ENCODE measurements around the gene DENND1A. TPM values are rescaled to one million over a fixed set of nuclear protein-coding genes. Genes with fewer than 3 reads are reported as not detected.

DENND1A gene
- total RNA-seq, 1 donor from 2014 or later: 9.0 TPM

GRCh38 chr9:123361731-123362510 is 568.0 kb downstream of the DENND1A start:
- ATAC-seq: no peak

- ATAC-seq: peak; percentile 25
Measured at GRCh38 chr9:123361086-123361730, 568.7 kb downstream of the DENND1A start.

GRCh38 chr9:123360161-123361085 is 569.5 kb downstream of the DENND1A start:
- ATAC-seq: peak; percentile 7

GRCh38 chr9:123359546-123359945 is 570.4 kb downstream of the DENND1A start:
- ATAC-seq: no peak

- no peak for ATAC-seq
Measured at GRCh38 chr9:123359106-123359505, 570.8 kb downstream of the DENND1A start.

- ATAC-seq: no peak
Measured at GRCh38 chr9:123358181-123358905, 571.6 kb downstream of the DENND1A start.

GRCh38 chr9:123357743-123358059 is 572.2 kb downstream of the DENND1A start:
- no peak for ATAC-seq

- no peak for ATAC-seq
Measured at GRCh38 chr9:123356851-123357742, 572.8 kb downstream of the DENND1A start.

GRCh38 chr9:123355761-123356431 is 574.0 kb downstream of the DENND1A start, which contains the start of gene CRB2:
Gene CRB2 (plus strand): TSS chr9:123356197. CDS start chr9:123356261, 64 bp downstream.
- ATAC-seq: no peak

GRCh38 chr9:123354806-123355508 is 575.0 kb downstream of the DENND1A start:
- no peak for ATAC-seq

- ATAC-seq: peak; percentile 37
Measured at GRCh38 chr9:123353984-123354591, 575.8 kb downstream of the DENND1A start.

- peak; percentile 50 for ATAC-seq
Measured at GRCh38 chr9:123353041-123353440, 576.9 kb downstream of the DENND1A start.

- ATAC-seq: no peak
Measured at GRCh38 chr9:123350590-123351310, 579.2 kb downstream of the DENND1A start.

- peak; percentile 65 for ATAC-seq
Measured at GRCh38 chr9:123349691-123350480, 580.0 kb downstream of the DENND1A start.

GRCh38 chr9:123349033-123349432 is 580.9 kb downstream of the DENND1A start:
- no peak for ATAC-seq

GRCh38 chr9:123348317-123348992 is 581.5 kb downstream of the DENND1A start:
- ATAC-seq: no peak
